T-helper 1 cell (primary cell): ENCODE results near the gene SIVA1.

Experiments
- DNase-seq, 5 donors: peaks; one replicate each; pipeline ENCODE4 v3.0.0-alpha.2; 2012 to 2020
- total RNA-seq, 4 donors: gene quantifications; one replicate each; lab custom pipeline; 2026; lab: John Stamatoyannopoulos, UW

SIVA1 gene
- total RNA-seq, result 68.3 to 82.2 (median 73.0) reads per million in 4 donors

GRCh38 chr14:104752735-104753527, at the start of gene SIVA1:
SIVA1 (plus strand) TSS chr14:104753147; CDS start chr14:104753202, 55 bp downstream.
- DNase-seq, result peak; percentile 99 to 100 (median 99)

GRCh38 chr14:104703269-104703668, 49.7 kb upstream of the SIVA1 start:
- DNase-seq, result no peak

- DNase-seq, result no peak
These were observed 48.7 kb upstream of the SIVA1 start for GRCh38 chr14:104704252-104704651.

- DNase-seq, result no peak
These were observed 47.5 kb upstream of the SIVA1 start for GRCh38 chr14:104705340-104706047.

GRCh38 chr14:104706733-104707607, 46.0 kb upstream of the SIVA1 start:
- DNase-seq, result no peak

- DNase-seq, result no peak
These were observed 45.0 kb upstream of the SIVA1 start for GRCh38 chr14:104707608-104708595.

GRCh38 chr14:104708606-104709268, 44.2 kb upstream of the SIVA1 start:
- DNase-seq, result peak; percentile 46 to 66 (median 60)

- DNase-seq, result no peak
These were observed 43.4 kb upstream of the SIVA1 start for GRCh38 chr14:104709387-104710039.

- no peak for DNase-seq
These were observed 42.7 kb upstream of the SIVA1 start for GRCh38 chr14:104710071-104710735.

- no peak for DNase-seq
These were observed 39.8 kb upstream of the SIVA1 start for GRCh38 chr14:104712881-104713734.

GRCh38 chr14:104714066-104714465, 38.9 kb upstream of the SIVA1 start:
- no peak for DNase-seq

- DNase-seq, result no peak
These were observed 38.3 kb upstream of the SIVA1 start for GRCh38 chr14:104714681-104715080.

- DNase-seq, result no peak
These were observed 37.5 kb upstream of the SIVA1 start for GRCh38 chr14:104715416-104715815.

- no peak for DNase-seq
These were observed 37.1 kb upstream of the SIVA1 start for GRCh38 chr14:104715871-104716270.

- no peak for DNase-seq
These were observed 35.8 kb upstream of the SIVA1 start for GRCh38 chr14:104717137-104717536.

- no peak for DNase-seq
These were observed 35.3 kb upstream of the SIVA1 start for GRCh38 chr14:104717646-104718045.

- no peak for DNase-seq
These were observed 34.8 kb upstream of the SIVA1 start for GRCh38 chr14:104718147-104718546.

- no peak for DNase-seq
These were observed 34.1 kb upstream of the SIVA1 start for GRCh38 chr14:104718871-104719270.

- DNase-seq, result no peak
These were observed 33.6 kb upstream of the SIVA1 start for GRCh38 chr14:104719343-104719742.
